Activated T-helper 2 cell treated with anti-CD3 and anti-CD28 coated beads, Interferon-gamma antibody, Interleukin-2, Interleukin-4, amounts not matched to agents 10 μg/mL and 5 μg/mL and 100 μg/mL, durations not matched to agents 14 hours and 24 hours and 36 hours (primary cell): ENCODE data around the gene PGBD1. TPM values are rescaled to one million over a fixed set of nuclear protein-coding genes. Genes with fewer than 3 reads are reported as not detected.
"Not testable (repeated sequence)": the region's sequence is repeated elsewhere in the genome, so short reads cannot be mapped to it uniquely, and the experiment has no call there.

Experiments used
- DNase-seq: peaks from one replicate; pipeline ENCODE4 v3.0.0; 2021; ENCODE audit warnings: low spot score
- H3K27ac Mint-ChIP-seq: one replicate; pipeline ENCODE4 v1.8.0; 2021; ENCODE audit warnings: mixed read lengths
- H3K27me3 Mint-ChIP-seq: one replicate; pipeline ENCODE4 v1.8.0; 2021; ENCODE audit warnings: low read depth, mixed read lengths
- H3K36me3 Mint-ChIP-seq: one replicate; pipeline ENCODE4 v1.8.0; 2021; ENCODE audit warnings: low read depth, mixed read lengths
- H3K4me1 Mint-ChIP-seq: one replicate; pipeline ENCODE4 v1.8.0; 2021; ENCODE audit warnings: low read depth, mixed read lengths
- H3K4me3 Mint-ChIP-seq: one replicate; pipeline ENCODE4 v1.8.0; 2021; ENCODE audit warnings: low read depth, mild to moderate bottlenecking, moderate library complexity, mixed read lengths
- H3K9me3 Mint-ChIP-seq: one replicate; pipeline ENCODE4 v1.8.0; 2021; ENCODE audit warnings: mixed read lengths
- intact Hi-C: fragments of 100-400 bp; cut with micrococcal nuclease; formaldehyde crosslinking; loops from one replicate; pipeline ENCODE4 v1.15.1; 2023
- total RNA-seq: library from RNA; stranded (reverse); gene quantifications from 2 replicates; pipeline ENCODE4 v1.2.3, GENCODE V29; 2022

Gene PGBD1
- total RNA-seq, 1 donor from 2014 or later = 3.8 TPM

DNA sequence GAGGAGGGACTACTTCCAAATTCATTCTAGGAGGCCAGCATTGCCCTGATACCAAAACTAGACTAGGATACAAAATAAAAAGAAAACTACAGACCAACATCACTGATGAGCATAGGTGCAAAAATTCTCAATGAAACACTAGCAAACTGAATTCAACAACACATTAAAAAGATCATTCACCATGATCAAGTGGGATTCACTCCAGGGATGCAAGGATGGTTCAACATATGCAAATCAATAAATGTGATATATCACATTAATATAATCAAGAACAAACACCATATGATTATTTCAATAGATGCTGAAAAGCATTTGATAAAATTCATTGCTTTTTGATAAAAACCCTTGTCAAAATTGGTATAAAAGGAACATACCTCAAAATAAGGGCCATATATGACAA is 10.2 kb downstream of the PGBD1 start:
- Mint-ChIP-seq H3K27me3 (no peaks in the 10 kb centered on the region), H3K4me1 (no peaks in the 10 kb centered on the region), H3K36me3 (peaks cover 19% of the 10 kb centered on the region), H3K27ac (no peak overlapping the region), H3K4me3 (no peak overlapping the region), H3K9me3 (peaks cover 5% of the 10 kb centered on the region)
- intact Hi-C loops = no loop called here
- DNase-seq = no peak

DNA sequence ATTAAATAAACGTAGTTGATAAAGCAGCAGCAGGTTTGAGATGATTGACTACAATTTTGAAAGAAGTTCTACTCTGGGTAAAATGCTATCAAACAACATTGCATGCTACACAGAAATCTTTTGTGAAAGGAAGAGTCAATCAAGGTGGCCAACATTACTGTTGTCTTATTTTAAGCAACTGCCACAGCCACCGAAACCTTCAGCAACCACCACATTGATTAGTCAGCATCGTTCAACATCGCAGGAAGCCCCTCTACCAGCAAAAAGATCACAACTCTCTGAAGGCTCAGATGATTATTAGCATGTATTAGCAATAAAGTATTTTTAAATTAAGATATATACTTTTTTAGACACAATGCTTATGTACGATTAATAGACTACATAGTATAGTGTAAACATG is 14.0 kb downstream of the PGBD1 start:
- intact Hi-C loops = no loop called here
- Mint-ChIP-seq H3K4me1 (no peaks in the 10 kb centered on the region), H3K4me3 (no peak overlapping the region), H3K36me3 (no peaks in the 10 kb centered on the region), H3K9me3 (peaks cover 5% of the 10 kb centered on the region), H3K27ac (no peak overlapping the region), H3K27me3 (no peaks in the 10 kb centered on the region)
- DNase-seq = no peak

- Mint-ChIP-seq H3K36me3 (peaks cover 7% of the 10 kb centered on the region), H3K27ac (no peak overlapping the region), H3K4me1 (no peaks in the 10 kb centered on the region), H3K9me3 (no peaks in the 10 kb centered on the region), H3K4me3 (no peak overlapping the region), H3K27me3 (no peaks in the 10 kb centered on the region)
- intact Hi-C loops = no loop called here
- no peak for DNase-seq
Observed at GRCh38 chr6:28296520-28297060, 15.2 kb downstream of the PGBD1 start.

- DNase-seq = no peak
- peaks cover 8% of the 10 kb centered on the region for H3K9me3 Mint-ChIP-seq
- H3K4me3 Mint-ChIP-seq = no peak overlapping the region
- H3K27me3 Mint-ChIP-seq = peaks cover 15% of the 10 kb centered on the region
- H3K27ac Mint-ChIP-seq = no peak overlapping the region
- intact Hi-C loops = no loop called here
- H3K36me3 Mint-ChIP-seq = peaks cover 7% of the 10 kb centered on the region
- H3K4me1 Mint-ChIP-seq = peaks cover 13% of the 10 kb centered on the region
Observed at GRCh38 chr6:28303570-28303969, 22.2 kb downstream of the PGBD1 start.

- H3K4me3 Mint-ChIP-seq, H3K27ac Mint-ChIP-seq, H3K36me3 Mint-ChIP-seq, intact Hi-C loops, DNase-seq: not testable (repeated sequence)
- Mint-ChIP-seq H3K27me3 (peaks cover 28% of the 10 kb centered on the region), H3K9me3 (peaks cover 11% of the 10 kb centered on the region), H3K4me1 (peaks cover 13% of the 10 kb centered on the region)
Observed at GRCh38 chr6:28306363-28306762, 25.0 kb downstream of the PGBD1 start.

DNA sequence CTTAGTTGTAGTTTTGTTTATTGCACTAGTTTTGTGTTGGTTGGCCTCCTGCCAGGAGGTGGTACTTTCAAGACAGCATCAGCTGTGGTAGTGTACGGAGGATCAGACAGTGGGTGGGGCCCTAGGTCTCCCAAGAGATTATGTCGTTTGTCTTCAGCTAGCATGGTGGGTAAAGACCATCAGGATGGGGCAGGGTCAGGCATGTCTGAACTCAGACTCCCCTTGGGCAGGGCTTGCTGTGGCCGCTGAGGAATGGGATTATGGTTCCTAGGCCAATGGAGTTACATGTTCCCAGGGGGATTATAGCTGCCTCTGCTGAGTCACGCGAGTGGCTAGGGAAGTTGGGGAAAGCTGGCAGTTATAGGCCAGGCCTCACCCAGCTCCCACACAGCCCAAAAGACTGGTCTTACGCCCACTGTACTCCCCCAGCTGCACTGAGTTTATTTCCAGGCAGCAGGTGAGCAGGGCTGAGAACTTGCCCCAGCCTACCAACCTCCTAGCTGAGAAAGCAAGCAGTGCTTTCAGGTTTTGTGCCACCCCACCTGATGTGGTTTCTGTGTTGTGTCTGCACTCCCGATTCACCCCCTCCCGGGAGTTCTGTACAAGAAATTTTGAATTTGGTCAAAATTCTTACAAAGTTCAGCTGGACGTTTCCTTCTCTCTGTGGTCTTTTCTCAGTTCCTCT is 29.9 kb downstream of the PGBD1 start:
- no peak for DNase-seq
- H3K9me3 Mint-ChIP-seq = peaks cover 11% of the 10 kb centered on the region
- H3K27me3 Mint-ChIP-seq = peaks cover 32% of the 10 kb centered on the region
- no peaks in the 10 kb centered on the region for H3K4me1 Mint-ChIP-seq
- no peak overlapping the region for H3K27ac Mint-ChIP-seq
- no peaks in the 10 kb centered on the region for H3K36me3 Mint-ChIP-seq
- H3K4me3 Mint-ChIP-seq = no peak overlapping the region
- intact Hi-C loops = no loop called here

DNA sequence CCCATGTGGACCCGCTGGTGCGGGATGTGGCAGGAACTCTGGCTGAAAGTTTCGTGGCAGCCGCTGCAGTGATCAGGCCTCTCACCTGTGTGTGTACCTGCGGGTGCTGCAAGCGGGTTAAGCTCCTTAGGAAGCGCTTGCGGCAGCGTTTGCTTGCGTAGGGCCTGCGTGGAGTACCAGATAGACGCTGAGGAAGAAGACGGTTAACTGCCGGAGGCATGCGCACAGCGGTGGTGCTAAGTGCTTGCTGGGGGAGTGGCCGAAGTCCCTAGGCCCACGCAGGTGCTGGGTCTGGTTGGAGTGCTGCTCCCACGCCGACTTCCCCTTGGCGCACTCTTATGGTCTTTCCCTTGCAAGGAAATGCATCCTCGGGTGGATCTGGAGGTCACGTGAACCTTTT is 31.6 kb downstream of the PGBD1 start:
- Mint-ChIP-seq H3K27me3 (peaks cover 28% of the 10 kb centered on the region), H3K4me1 (no peaks in the 10 kb centered on the region), H3K36me3 (no peaks in the 10 kb centered on the region), H3K27ac (no peak overlapping the region), H3K9me3 (peaks cover 6% of the 10 kb centered on the region), H3K4me3 (no peak overlapping the region)
- intact Hi-C loops = no loop called here
- DNase-seq = no peak

DNA sequence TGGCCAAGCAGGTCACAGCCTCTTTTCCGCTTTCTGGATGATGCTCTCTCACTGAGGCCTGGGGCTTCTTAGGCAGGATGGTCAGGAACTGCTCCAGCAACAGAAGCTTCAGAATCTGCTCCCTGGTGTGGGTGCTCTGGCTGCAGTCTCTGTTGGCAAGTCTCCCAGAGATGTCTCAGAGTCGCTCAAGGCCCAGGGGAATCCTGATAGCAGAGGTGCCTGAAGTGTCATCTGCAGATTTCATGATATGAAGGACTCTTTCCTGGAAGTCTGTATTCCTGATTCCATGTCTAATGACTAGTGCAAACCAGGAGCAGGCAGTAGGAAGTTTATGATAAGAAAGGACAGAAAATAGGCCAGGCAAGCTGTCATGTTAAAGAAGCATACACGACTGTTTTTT is 34.3 kb downstream of the PGBD1 start:
- H3K4me1 Mint-ChIP-seq = no peaks in the 10 kb centered on the region
- H3K27ac Mint-ChIP-seq = no peak overlapping the region
- H3K4me3 Mint-ChIP-seq = no peak overlapping the region
- no peaks in the 10 kb centered on the region for H3K9me3 Mint-ChIP-seq
- peaks cover 12% of the 10 kb centered on the region for H3K27me3 Mint-ChIP-seq
- DNase-seq = no peak
- intact Hi-C loops = no loop called here
- H3K36me3 Mint-ChIP-seq = no peaks in the 10 kb centered on the region

GRCh38 chr6:28317866-28318265 is 36.5 kb downstream of the PGBD1 start:
- H3K4me1 Mint-ChIP-seq, H3K9me3 Mint-ChIP-seq, H3K36me3 Mint-ChIP-seq, H3K27me3 Mint-ChIP-seq, H3K4me3 Mint-ChIP-seq, DNase-seq, intact Hi-C loops, H3K27ac Mint-ChIP-seq: not testable (repeated sequence)

DNA sequence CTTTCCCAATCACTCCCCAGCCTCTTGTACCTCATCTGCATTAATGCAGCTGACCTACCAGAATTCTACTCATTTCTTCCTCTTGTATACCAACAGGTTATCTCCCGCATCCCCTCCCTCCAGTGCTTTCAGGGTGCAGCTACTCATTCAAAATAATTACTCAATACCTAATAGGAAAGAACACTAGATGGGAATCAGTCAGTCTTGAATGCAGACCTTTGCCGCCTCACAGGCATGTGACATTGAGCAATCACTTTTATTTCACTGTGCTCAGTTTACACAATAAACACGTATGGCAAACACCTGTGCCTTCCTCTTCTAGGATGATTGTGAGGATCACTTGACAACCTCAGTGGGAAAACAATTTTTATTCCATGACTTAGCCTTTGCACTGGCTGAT is 41.3 kb downstream of the PGBD1 start:
- H3K27ac Mint-ChIP-seq = no peak overlapping the region
- DNase-seq = no peak
- H3K36me3 Mint-ChIP-seq = peaks cover 11% of the 10 kb centered on the region
- peaks cover 46% of the 10 kb centered on the region for H3K9me3 Mint-ChIP-seq
- no peaks in the 10 kb centered on the region for H3K27me3 Mint-ChIP-seq
- no peaks in the 10 kb centered on the region for H3K4me1 Mint-ChIP-seq
- no peak overlapping the region for H3K4me3 Mint-ChIP-seq
- intact Hi-C loops = no loop called here

DNA sequence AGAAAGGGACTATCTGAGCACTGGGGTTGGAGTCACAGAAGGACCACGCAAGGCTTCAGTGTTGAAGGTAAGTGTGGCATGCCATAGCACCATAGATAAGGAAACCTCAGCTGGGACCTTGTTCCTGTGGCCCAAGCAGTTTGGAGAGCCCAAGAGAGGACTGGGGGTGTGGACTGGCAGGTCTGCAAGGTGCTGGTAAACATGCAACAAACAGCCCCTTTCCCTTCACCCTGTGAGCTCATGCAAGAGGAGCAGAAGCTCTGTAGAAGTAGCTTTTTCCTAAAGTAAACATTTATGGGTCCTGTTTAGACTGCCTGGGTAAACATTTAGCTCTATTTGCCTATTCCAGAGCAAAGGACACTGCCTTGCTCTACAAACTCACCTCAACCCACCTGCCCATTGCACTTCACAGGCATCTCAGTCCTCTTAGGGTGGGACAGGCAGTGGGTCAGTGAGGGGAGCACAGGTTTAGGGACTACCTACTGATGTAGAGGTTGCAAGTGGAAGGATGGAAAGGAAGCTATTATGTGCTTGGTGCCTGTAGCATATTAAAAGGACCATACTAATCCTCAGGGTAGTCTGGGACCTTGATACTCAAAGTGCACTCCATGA is 42.5 kb downstream of the PGBD1 start:
- Mint-ChIP-seq H3K27me3 (no peaks in the 10 kb centered on the region), H3K9me3 (peaks cover 57% of the 10 kb centered on the region), H3K4me3 (no peak overlapping the region)

GRCh38 chr6:28326371-28326948 is 45.1 kb downstream of the PGBD1 start:
- intact Hi-C loops = no loop called here
- no peak overlapping the region for H3K4me3 Mint-ChIP-seq
- no peaks in the 10 kb centered on the region for H3K27me3 Mint-ChIP-seq
- no peak for DNase-seq
- H3K36me3 Mint-ChIP-seq = peaks cover 16% of the 10 kb centered on the region
- H3K4me1 Mint-ChIP-seq = no peaks in the 10 kb centered on the region
- H3K9me3 Mint-ChIP-seq = peaks cover 63% of the 10 kb centered on the region
- no peak overlapping the region for H3K27ac Mint-ChIP-seq

More for the DNA sequence above, 42.5 kb downstream of the PGBD1 start:
- intact Hi-C loops = no loop called here
- Mint-ChIP-seq H3K27ac (no peak overlapping the region), H3K4me1 (no peaks in the 10 kb centered on the region), H3K36me3 (peaks cover 14% of the 10 kb centered on the region)
- no peak for DNase-seq

GRCh38 chr6:28330041-28330440 is 48.7 kb downstream of the PGBD1 start:
- no peak overlapping the region for H3K27ac Mint-ChIP-seq
- no peak for DNase-seq
- H3K9me3 Mint-ChIP-seq = peaks cover 48% of the 10 kb centered on the region
- H3K4me3 Mint-ChIP-seq = no peak overlapping the region
- H3K36me3 Mint-ChIP-seq = peaks cover 16% of the 10 kb centered on the region
- peaks cover 2% of the 10 kb centered on the region for H3K27me3 Mint-ChIP-seq
- intact Hi-C loops = loop anchor here (5.0 to 10.0 kb wide), 2 partner anchors 48 to 105 kb away; partner anchors contain the start of genes PGBD1 and ZSCAN9
- peaks cover 4% of the 10 kb centered on the region for H3K4me1 Mint-ChIP-seq
